ENCODE results near the gene C4orf36. TPM values are rescaled to one million over a fixed set of nuclear protein-coding genes. Genes with fewer than 3 reads are reported as not detected.

The C4orf36 gene
- total RNA-seq, 1 donor from 2014 or later: not detected

GRCh38 chr4:86921608-86922252, 29.5 kb upstream of the C4orf36 start:
- no peak overlapping the region for H3K4me3 Mint-ChIP-seq
- no peaks in the 10 kb centered on the region for H3K27me3 Mint-ChIP-seq
- no peaks in the 10 kb centered on the region for H3K4me1 Mint-ChIP-seq
- no peak for ATAC-seq (ENCODE audit: low read depth)
- DNase-seq: no peak
- H3K36me3 Mint-ChIP-seq (ENCODE audit: low read depth): no peaks in the 10 kb centered on the region
- CTCF ChIA-PET: interaction anchor here (0.9 to 7.7 kb wide), 30 partner anchors 10 to 423 kb away, joined by 3 to 313 read pairs (median 8); partner anchors contain the start of gene AFF1
- H3K27ac Mint-ChIP-seq: no peak overlapping the region
- TF ChIP-seq CTCF (IDR thresholded peaks at IDR 0.05): no peak
- H3K9me3 Mint-ChIP-seq: no peaks in the 10 kb centered on the region
- intact Hi-C loops (cut with micrococcal nuclease): loop anchor here (1.0 kb wide), 5 partner anchors 13 to 314 kb away; no protein-coding TSS in a partner anchor
- POLR2A ChIA-PET: interaction anchor here (0.8 to 3.1 kb wide), 7 partner anchors 14 to 174 kb away, joined by 4 to 26 read pairs (median 6); partner anchors contain the start of gene AFF1

- no peak for TF ChIP-seq CTCF (IDR thresholded peaks at IDR 0.05)
- ChIA-PET POLR2A (interaction anchor here (0.9 kb wide), 1 partner anchor 86 kb away, joined by 4 read pairs; no protein-coding TSS in a partner anchor), CTCF (interaction anchor here (0.9 to 7.7 kb wide), 5 partner anchors 11 to 180 kb away, joined by 3 to 313 read pairs (median 3); no protein-coding TSS in a partner anchor)
- Mint-ChIP-seq H3K4me3 (no peak overlapping the region), H3K36me3 (ENCODE audit: low read depth) (no peaks in the 10 kb centered on the region), H3K4me1 (no peaks in the 10 kb centered on the region), H3K9me3 (no peaks in the 10 kb centered on the region), H3K27ac (no peak overlapping the region), H3K27me3 (no peaks in the 10 kb centered on the region)
- ATAC-seq (ENCODE audit: low read depth): no peak
- no peak for DNase-seq
- intact Hi-C loops (cut with micrococcal nuclease): no loop called here
Measured at GRCh38 chr4:86919561-86920223, 27.5 kb upstream of the C4orf36 start.

- ChIA-PET CTCF (interaction anchor here (0.9 to 7.7 kb wide), 3 partner anchors 9 to 181 kb away, joined by 3 to 313 read pairs (median 3); no protein-coding TSS in a partner anchor), POLR2A (interaction anchor here (0.6 kb wide), 1 partner anchor 13 kb away, joined by 3 read pairs; no protein-coding TSS in a partner anchor)
- Mint-ChIP-seq H3K27me3 (no peaks in the 10 kb centered on the region), H3K36me3 (ENCODE audit: low read depth) (no peaks in the 10 kb centered on the region), H3K27ac (no peak overlapping the region), H3K9me3 (no peaks in the 10 kb centered on the region), H3K4me1 (no peaks in the 10 kb centered on the region), H3K4me3 (no peak overlapping the region)
- ATAC-seq (ENCODE audit: low read depth): no peak
- no peak for TF ChIP-seq CTCF (IDR thresholded peaks at IDR 0.05)
- intact Hi-C loops (cut with micrococcal nuclease): no loop called here
- DNase-seq: no peak
Measured at GRCh38 chr4:86918539-86919072, 26.4 kb upstream of the C4orf36 start.

GRCh38 chr4:86917212-86918039, 25.2 kb upstream of the C4orf36 start:
- Mint-ChIP-seq H3K9me3 (no peaks in the 10 kb centered on the region), H3K36me3 (ENCODE audit: low read depth) (no peaks in the 10 kb centered on the region), H3K4me3 (no peak overlapping the region), H3K27ac (no peak overlapping the region), H3K27me3 (no peaks in the 10 kb centered on the region), H3K4me1 (no peaks in the 10 kb centered on the region)
- ATAC-seq (ENCODE audit: low read depth) (no peak), DNase-seq (no peak)
- TF ChIP-seq CTCF (IDR thresholded peaks at IDR 0.05): no peak
- ChIA-PET CTCF (interaction anchor here (0.6 to 1.6 kb wide), 2 partner anchors 176 to 232 kb away, joined by 3 to 5 read pairs; no protein-coding TSS in a partner anchor), POLR2A (interaction anchor here (0.9 kb wide), 1 partner anchor 156 kb away, joined by 4 read pairs; no protein-coding TSS in a partner anchor)
- intact Hi-C loops (cut with micrococcal nuclease): no loop called here

Measured in activated B cell treated with CpG ODN at 0.5 μM for 24 hours (primary cell).